ENCODE measurements around the gene RASEF.

RASEF gene

GRCh38 chr9:83065233-83065632 lies 2.3 kb upstream of the RASEF start:
- Histone ChIP-seq H3K27ac (ENCODE audit: low read depth, low read length, poor library complexity, severe bottlenecking) (no peak overlapping the region), H3K27me3 (ENCODE audit: insufficient read depth, low read length) (no peaks in the 10 kb centered on the region), H3K4me2 (ENCODE audit: low read length) (no peak overlapping the region), H3K79me2 (ENCODE audit: insufficient read depth, low read length) (no peaks in the 10 kb centered on the region), H2AFZ (ENCODE audit: low read length) (no peak overlapping the region), H3K4me1 (ENCODE audit: insufficient read depth, low read length, severe bottlenecking) (no peaks in the 10 kb centered on the region), H3F3A (ENCODE audit: insufficient read depth, low read length) (no peaks in the 10 kb centered on the region), H3K9me2 (ENCODE audit: low read depth, low read length) (no peaks in the 10 kb centered on the region), H3K9ac (ENCODE audit: low read length) (no peak overlapping the region), H3K36me3 (ENCODE audit: insufficient read depth, low read length) (no peaks in the 10 kb centered on the region), H3K4me3 (ENCODE audit: low read depth, low read length, poor library complexity, severe bottlenecking) (no peak overlapping the region), H4K20me1 (ENCODE audit: insufficient read depth, low read length) (no peaks in the 10 kb centered on the region), H3K9me3 (ENCODE audit: low read length) (no peaks in the 10 kb centered on the region)
- TF ChIP-seq EZH2 (IDR thresholded peaks at IDR 0.05; ENCODE audit: borderline replicate concordance, low read length) (no peak), CTCF (IDR thresholded peaks at IDR 0.05; ENCODE audit: low read length) (no peak)

DNA sequence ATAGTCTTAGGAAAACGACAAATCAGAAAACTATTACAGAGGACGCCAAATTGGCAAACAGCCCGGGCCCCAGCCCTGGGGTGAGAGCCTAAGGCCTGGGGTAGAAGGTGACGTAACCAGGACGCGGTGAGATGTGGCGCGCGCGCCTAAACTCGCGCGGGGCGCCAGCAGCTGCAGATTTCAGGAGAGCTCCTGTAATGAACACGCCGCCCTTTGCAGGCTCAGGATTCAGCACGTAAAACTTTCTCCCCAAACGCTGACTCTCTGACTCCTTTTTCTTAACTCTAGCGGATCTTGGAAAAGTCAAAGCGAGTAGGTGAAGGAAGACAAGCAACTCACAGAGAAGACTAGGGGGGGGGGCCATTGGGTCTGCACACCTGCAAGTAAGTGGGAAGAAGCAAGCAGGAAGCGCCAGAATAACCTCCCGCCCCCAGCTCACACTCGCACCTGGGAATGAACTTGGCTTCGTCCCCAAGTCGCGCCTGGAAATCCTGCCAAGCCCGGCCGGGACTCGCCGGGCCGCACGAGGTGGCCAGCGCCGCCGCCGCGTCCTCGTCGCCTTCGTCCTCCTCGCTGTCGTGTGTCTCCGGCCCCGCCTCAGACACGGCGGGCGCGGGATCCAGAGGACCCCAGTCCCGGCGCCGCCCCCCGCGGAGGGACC lies 822 bp downstream of the RASEF start:
- no peak for TF ChIP-seq CTCF (IDR thresholded peaks at IDR 0.05; ENCODE audit: low read length)
- no peak overlapping the region for H3K27ac ChIP-seq (ENCODE audit: low read depth, low read length, poor library complexity, severe bottlenecking)
- H2AFZ ChIP-seq (ENCODE audit: low read length): no peak overlapping the region
- H3K36me3 ChIP-seq (ENCODE audit: insufficient read depth, low read length): no peaks in the 10 kb centered on the region
- H3K79me2 ChIP-seq (ENCODE audit: insufficient read depth, low read length): no peaks in the 10 kb centered on the region
- H3K9ac ChIP-seq (ENCODE audit: low read length): no peak overlapping the region
- H3K4me2 ChIP-seq (ENCODE audit: low read length): no peak overlapping the region
- H3K9me3 ChIP-seq (ENCODE audit: low read length): no peaks in the 10 kb centered on the region
- H4K20me1 ChIP-seq (ENCODE audit: insufficient read depth, low read length): no peaks in the 10 kb centered on the region
- H3K4me3 ChIP-seq (ENCODE audit: low read depth, low read length, poor library complexity, severe bottlenecking): no peak overlapping the region
- no peaks in the 10 kb centered on the region for H3K27me3 ChIP-seq (ENCODE audit: insufficient read depth, low read length)
- no peaks in the 10 kb centered on the region for H3K4me1 ChIP-seq (ENCODE audit: insufficient read depth, low read length, severe bottlenecking)
- no peaks in the 10 kb centered on the region for H3F3A ChIP-seq (ENCODE audit: insufficient read depth, low read length)
- no peaks in the 10 kb centered on the region for H3K9me2 ChIP-seq (ENCODE audit: low read depth, low read length)

DNA sequence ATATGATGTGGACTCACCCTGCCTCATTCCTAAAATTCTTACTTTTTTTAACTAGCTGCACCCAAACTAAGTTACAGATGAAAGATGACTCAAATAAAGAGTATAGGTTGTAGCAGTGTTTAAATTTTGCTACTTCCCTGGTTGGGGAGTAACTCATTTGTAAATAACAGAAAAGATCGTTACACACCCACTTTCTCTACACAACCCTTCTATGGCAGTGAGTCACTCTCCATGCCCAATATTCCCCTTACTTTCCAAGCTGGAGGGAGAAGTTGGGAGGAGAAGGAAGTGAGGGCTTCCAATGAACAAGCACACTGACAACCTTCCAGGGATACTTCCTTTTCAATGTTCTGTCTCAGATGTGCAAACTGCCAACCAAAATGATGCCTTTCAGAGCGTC lies 1.9 kb downstream of the RASEF start:
- Histone ChIP-seq H3K9me3 (ENCODE audit: low read length) (no peaks in the 10 kb centered on the region), H3K4me3 (ENCODE audit: low read depth, low read length, poor library complexity, severe bottlenecking) (no peak overlapping the region), H3K4me1 (ENCODE audit: insufficient read depth, low read length, severe bottlenecking) (no peaks in the 10 kb centered on the region), H3K79me2 (ENCODE audit: insufficient read depth, low read length) (no peaks in the 10 kb centered on the region), H3K9ac (ENCODE audit: low read length) (no peak overlapping the region), H3K36me3 (ENCODE audit: insufficient read depth, low read length) (no peaks in the 10 kb centered on the region), H4K20me1 (ENCODE audit: insufficient read depth, low read length) (no peaks in the 10 kb centered on the region), H3K27ac (ENCODE audit: low read depth, low read length, poor library complexity, severe bottlenecking) (no peak overlapping the region), H3K9me2 (ENCODE audit: low read depth, low read length) (no peaks in the 10 kb centered on the region), H3K27me3 (ENCODE audit: insufficient read depth, low read length) (no peaks in the 10 kb centered on the region), H3F3A (ENCODE audit: insufficient read depth, low read length) (no peaks in the 10 kb centered on the region), H2AFZ (ENCODE audit: low read length) (no peak overlapping the region), H3K4me2 (ENCODE audit: low read length) (no peak overlapping the region)
- TF ChIP-seq CTCF (IDR thresholded peaks at IDR 0.05; ENCODE audit: low read length) (no peak), EZH2 (IDR thresholded peaks at IDR 0.05; ENCODE audit: borderline replicate concordance, low read length) (no peak)

All from OCI-LY1 (cell line).